AG04450 (cell line): Measurements from ENCODE around the gene MGRN1. TPM values are rescaled to one million over a fixed set of nuclear protein-coding genes. Genes with fewer than 3 reads are reported as not detected.

Experiments
- CTCF ChIA-PET: fragments of 300-600, 350-600 bp; formaldehyde crosslinking; extraction: SDS; loops from one replicate; lab custom pipeline; 2022; ENCODE audit warnings: antibody characterized with exemption, inconsistent platforms; lab: Charles Lee
- POLR2A ChIA-PET: fragments of 350-600 bp; formaldehyde crosslinking; extraction: SDS; loops from one replicate; lab custom pipeline; 2021; ENCODE audit warnings: antibody characterized with exemption, inconsistent platforms; lab: Yijun Ruan, JAX
- DNase-seq: peaks from one replicate; pipeline ENCODE4 v3.0.0-alpha.2; 2011; ENCODE audit warnings: low read depth, low spot score
- H3K27ac ChIP-seq: one replicate; pipeline ENCODE4 v1.5.1; 2012; ENCODE audit warnings: low read depth, low read length, control low read depth
- H3K27me3 ChIP-seq: one replicate; pipeline ENCODE4 v1.6.0; 2012; ENCODE audit warnings: low read length; ENCODE audit not compliant: control insufficient read depth, insufficient read depth
- H3K4me3 ChIP-seq: 2 replicates; pipeline ENCODE4 v1.5.1; 2011; ENCODE audit warnings: mild to moderate bottlenecking, low read depth, low read length, control low read depth
- H3K9me3 ChIP-seq: 2 replicates; pipeline ENCODE4 v1.5.1; 2012; ENCODE audit warnings: low read length; ENCODE audit not compliant: control insufficient read depth, insufficient read depth
- polyA plus RNA-seq: library from polyadenylated mRNA; depleted of rRNA; stranded (reverse); fragments of >200 nt; gene quantifications from 2 replicates; pipeline ENCODE4 v1.2.3, GENCODE V29; 2011
- TF ChIP-seq, protein P1 (sequence below): IDR thresholded peaks from 2 replicates; pipeline ENCODE4 v1.5.1; 2011; ENCODE audit warnings: low read depth, low read length, control low read depth, inconsistent platforms

Gene MGRN1
- polyA plus RNA-seq, 1 experiment, result 3.4 TPM

DNA sequence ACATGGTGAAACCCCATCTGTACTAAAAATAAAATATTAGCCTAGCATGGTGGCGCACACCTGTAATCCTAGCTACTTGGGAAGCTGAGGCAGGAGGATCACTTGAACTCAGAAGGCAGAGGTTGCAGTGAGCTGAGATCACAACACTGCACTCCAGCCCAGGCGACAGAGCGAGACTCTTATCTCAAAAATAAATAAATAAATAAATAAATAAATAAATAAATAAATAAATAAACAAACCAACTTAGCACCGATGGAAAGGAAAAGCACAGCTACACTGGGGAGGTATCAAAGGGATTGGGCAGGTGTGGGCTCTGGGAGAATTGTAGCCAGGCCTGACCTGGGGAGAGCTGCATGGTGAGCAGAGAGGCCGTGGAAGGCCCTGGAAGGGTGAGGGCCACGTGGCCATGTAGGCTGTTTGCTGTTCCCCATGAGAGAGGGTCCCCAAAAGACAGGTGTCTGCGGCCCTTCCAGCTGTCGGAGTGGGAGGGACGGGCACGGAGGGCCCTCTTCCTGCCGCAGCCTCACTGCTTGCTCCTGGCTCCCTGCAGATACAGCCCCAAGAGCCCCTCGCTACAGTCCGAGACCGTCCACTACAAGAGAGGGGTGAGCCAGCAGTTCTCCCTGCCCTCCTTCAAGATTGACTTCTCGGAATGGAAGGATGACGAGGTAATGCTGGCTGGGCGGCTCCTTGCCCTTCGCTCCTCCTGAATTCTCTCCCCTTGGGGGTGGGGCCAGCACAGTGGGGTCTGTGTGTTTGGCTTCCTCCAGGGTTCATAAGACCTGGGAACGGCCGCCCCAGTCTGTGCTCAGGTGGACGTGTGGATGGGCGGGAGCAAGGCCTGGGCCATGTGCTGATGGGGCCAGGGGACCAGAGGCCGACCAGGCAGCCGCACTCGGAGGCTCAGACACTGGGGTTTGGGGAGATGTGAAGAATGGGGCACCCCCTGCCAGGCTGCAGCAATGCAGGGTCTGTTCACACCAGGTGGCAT, 32.4 kb downstream of the MGRN1 start:
- no peaks in the 10 kb centered on the region for H3K9me3 ChIP-seq
- TF ChIP-seq, protein P1, sequence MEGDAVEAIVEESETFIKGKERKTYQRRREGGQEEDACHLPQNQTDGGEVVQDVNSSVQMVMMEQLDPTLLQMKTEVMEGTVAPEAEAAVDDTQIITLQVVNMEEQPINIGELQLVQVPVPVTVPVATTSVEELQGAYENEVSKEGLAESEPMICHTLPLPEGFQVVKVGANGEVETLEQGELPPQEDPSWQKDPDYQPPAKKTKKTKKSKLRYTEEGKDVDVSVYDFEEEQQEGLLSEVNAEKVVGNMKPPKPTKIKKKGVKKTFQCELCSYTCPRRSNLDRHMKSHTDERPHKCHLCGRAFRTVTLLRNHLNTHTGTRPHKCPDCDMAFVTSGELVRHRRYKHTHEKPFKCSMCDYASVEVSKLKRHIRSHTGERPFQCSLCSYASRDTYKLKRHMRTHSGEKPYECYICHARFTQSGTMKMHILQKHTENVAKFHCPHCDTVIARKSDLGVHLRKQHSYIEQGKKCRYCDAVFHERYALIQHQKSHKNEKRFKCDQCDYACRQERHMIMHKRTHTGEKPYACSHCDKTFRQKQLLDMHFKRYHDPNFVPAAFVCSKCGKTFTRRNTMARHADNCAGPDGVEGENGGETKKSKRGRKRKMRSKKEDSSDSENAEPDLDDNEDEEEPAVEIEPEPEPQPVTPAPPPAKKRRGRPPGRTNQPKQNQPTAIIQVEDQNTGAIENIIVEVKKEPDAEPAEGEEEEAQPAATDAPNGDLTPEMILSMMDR, result no peak
- no peak overlapping the region for H3K4me3 ChIP-seq
- POLR2A ChIA-PET, result no interaction called here
- no peaks in the 10 kb centered on the region for H3K27me3 ChIP-seq
- DNase-seq, result no peak
- CTCF ChIA-PET, result interaction anchor here (0.7 kb wide), 1 partner anchor 12 kb away, joined by 3 read pairs; no protein-coding TSS in a partner anchor
- no peak overlapping the region for H3K27ac ChIP-seq

DNA sequence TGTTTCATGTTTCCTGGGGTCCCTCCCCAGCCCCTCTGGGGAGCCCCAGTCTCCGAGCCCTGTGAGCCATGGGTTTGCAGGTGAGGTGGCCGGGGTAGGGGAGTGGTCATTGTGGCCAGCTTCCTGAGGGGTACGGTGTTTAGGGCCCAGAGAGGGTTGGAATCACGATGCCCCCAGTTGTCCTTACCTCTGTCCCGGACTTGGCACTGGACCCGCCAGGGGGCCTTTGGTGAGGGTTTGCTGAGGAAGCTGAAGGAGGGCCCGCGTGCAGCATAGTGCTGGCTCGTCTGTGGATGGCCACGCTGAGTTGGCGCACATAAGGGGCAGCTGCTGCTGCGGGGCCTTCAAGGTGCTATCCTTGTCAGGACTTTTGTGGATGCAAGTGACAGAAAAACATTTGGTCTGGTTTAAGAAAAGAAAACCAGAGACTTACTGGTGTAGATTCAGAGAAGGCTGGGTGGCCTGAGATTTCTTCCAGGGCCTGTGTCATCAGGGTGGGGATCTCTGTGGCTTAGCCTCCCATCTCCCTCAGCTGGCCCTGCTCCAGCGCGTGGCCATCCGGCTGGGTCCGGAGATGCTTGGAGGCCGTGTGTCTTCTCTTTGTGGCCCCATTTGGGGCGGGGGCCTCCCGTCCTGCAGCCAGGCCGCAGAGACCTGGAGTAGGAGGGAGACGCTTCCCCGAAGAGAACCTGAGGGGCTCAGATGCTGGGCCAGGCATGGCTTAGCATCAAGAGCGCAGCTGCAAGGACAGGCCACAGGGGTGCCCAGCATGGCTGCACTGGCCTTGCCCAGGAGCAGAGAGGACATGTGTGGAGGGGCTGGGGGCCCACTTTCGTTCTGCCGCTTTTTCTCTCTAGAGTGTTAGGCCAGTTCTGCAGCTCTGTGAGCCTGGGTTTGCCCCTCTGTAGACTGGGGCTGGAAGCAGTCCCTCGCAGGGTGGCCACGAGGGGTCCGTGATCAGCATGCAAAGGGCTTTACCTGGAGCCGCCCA, 35.0 kb downstream of the MGRN1 start:
- Histone ChIP-seq H3K9me3 (no peaks in the 10 kb centered on the region), H3K4me3 (no peak overlapping the region), H3K27me3 (no peaks in the 10 kb centered on the region), H3K27ac (no peak overlapping the region)
- TF ChIP-seq, protein P1, result no peak
- ChIA-PET POLR2A (no interaction called here), CTCF (interaction anchor here (2.2 kb wide), 1 partner anchor 9 kb away, joined by 7 read pairs; no protein-coding TSS in a partner anchor)
- DNase-seq, result no peak

GRCh38 chr16:4660454-4661007, 35.9 kb downstream of the MGRN1 start:
- H3K9me3 ChIP-seq, result no peaks in the 10 kb centered on the region
- no peaks in the 10 kb centered on the region for H3K27me3 ChIP-seq
- ChIA-PET CTCF (interaction anchor here (0.6 to 2.2 kb wide), 3 partner anchors 10 to 75 kb away, joined by 3 to 7 read pairs (median 3); no protein-coding TSS in a partner anchor), POLR2A (interaction anchor here (0.7 kb wide), 1 partner anchor 234 kb away, joined by 3 read pairs; no protein-coding TSS in a partner anchor)
- DNase-seq, result no peak
- H3K27ac ChIP-seq, result no peak overlapping the region
- H3K4me3 ChIP-seq, result no peak overlapping the region
- TF ChIP-seq, protein P1, result no peak

DNA sequence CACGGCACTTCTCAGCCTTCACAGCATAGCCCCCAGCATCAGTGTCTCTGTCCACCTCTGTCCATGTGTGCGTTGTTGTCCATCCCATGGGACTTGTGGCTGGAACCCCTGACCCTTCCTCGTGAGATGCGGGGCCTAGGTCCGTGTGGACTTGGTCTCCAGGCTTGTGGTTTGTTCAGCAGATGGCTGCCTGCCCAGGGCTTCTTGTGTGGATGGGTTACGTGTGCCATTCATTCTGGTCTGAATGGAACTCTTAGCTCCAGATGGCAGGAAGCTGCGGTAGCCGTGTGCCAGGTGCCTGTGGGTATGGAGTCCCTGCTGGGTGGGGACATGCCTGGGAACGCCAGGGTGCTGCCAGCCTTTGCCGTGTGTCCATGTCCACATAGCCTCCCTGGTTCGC, 37.0 kb downstream of the MGRN1 start:
- no peak overlapping the region for H3K4me3 ChIP-seq
- TF ChIP-seq, protein P1, result no peak
- CTCF ChIA-PET, result interaction anchor here (1.2 kb wide), 1 partner anchor 76 kb away, joined by 3 read pairs; no protein-coding TSS in a partner anchor
- POLR2A ChIA-PET, result no interaction called here
- no peak for DNase-seq
- no peaks in the 10 kb centered on the region for H3K27me3 ChIP-seq
- H3K27ac ChIP-seq, result no peak overlapping the region
- H3K9me3 ChIP-seq, result no peaks in the 10 kb centered on the region
